Loucy (cell line): Measurements from ENCODE around the gene TOR1AIP2.
"Not testable (repeated sequence)": the region's sequence is repeated elsewhere in the genome, so short reads cannot be mapped to it uniquely, and the experiment has no call there.

Source experiments
- H2AFZ ChIP-seq: fragments of 200-600 bp; sonication (generic); 2 replicates; pipeline ENCODE4 v1.6.0; 2016; ENCODE audit warnings: antibody characterized with exemption, mild to moderate bottlenecking, low read length, moderate library complexity
- H3F3A ChIP-seq: fragments of 200-600 bp; 2 replicates; pipeline ENCODE4 v1.6.0; 2016; ENCODE audit warnings: antibody characterized with exemption, low read depth, mild to moderate bottlenecking
- H3K27me3 ChIP-seq: fragments of 200-600 bp; sonication (generic); 2 replicates; pipeline ENCODE4 v1.6.1; 2014; ENCODE audit warnings: low read length, mild to moderate bottlenecking; ENCODE audit not compliant: insufficient read depth, poor library complexity, severe bottlenecking
- H3K36me3 ChIP-seq: fragments of 200-600 bp; sonication (generic); 2 replicates; pipeline ENCODE4 v1.6.1; 2016; ENCODE audit warnings: low read length; ENCODE audit not compliant: insufficient read depth
- H3K4me1 ChIP-seq: fragments of 200-600 bp; sonication (generic); 2 replicates; pipeline ENCODE4 v1.5.1; 2014; ENCODE audit warnings: low read length, mild to moderate bottlenecking; ENCODE audit not compliant: insufficient read depth, poor library complexity, severe bottlenecking
- H3K4me2 ChIP-seq: fragments of 200-600 bp; sonication (generic); 2 replicates; pipeline ENCODE4 v1.6.0; 2014; ENCODE audit warnings: antibody characterized with exemption, low read length, low read depth, mild to moderate bottlenecking; ENCODE audit not compliant: poor library complexity, severe bottlenecking
- H3K4me3 ChIP-seq: fragments of 200-600 bp; sonication (generic); 2 replicates; pipeline ENCODE4 v1.5.1; 2014; ENCODE audit warnings: low read length, mild to moderate bottlenecking, mixed read lengths; ENCODE audit not compliant: poor library complexity, severe bottlenecking
- H3K79me2 ChIP-seq: fragments of 200-600 bp; sonication (generic); 2 replicates; pipeline ENCODE4 v1.6.1; 2014; ENCODE audit warnings: low read length; ENCODE audit not compliant: insufficient read depth
- H3K9ac ChIP-seq: fragments of 200-600 bp; sonication (generic); 2 replicates; pipeline ENCODE4 v1.6.0; 2014; ENCODE audit warnings: mild to moderate bottlenecking, low read depth, low read length, moderate library complexity; ENCODE audit not compliant: poor library complexity, severe bottlenecking
- H3K9me2 ChIP-seq: fragments of 200-600 bp; sonication (generic); replicated peaks from 2 replicates; pipeline ENCODE4 v1.6.1; 2016; ENCODE audit warnings: low read depth, low read length, mixed read lengths
- H3K9me3 ChIP-seq: fragments of 200-600 bp; sonication (generic); 2 replicates; pipeline ENCODE4 v1.6.1; 2014; ENCODE audit warnings: mild to moderate bottlenecking, antibody characterized with exemption, low read length, low read depth; ENCODE audit not compliant: insufficient read depth
- H4K20me1 ChIP-seq: fragments of 200-600 bp; sonication (generic); 2 replicates; pipeline ENCODE4 v1.6.0; 2014; ENCODE audit warnings: antibody characterized with exemption, low read length, mild to moderate bottlenecking; ENCODE audit not compliant: insufficient read depth, poor library complexity, severe bottlenecking
- CTCF ChIP-seq: fragments of 200-600 bp; sonication (generic); conservative IDR thresholded peaks from 2 replicates; pipeline ENCODE4 v1.5.1; 2014; ENCODE audit warnings: mild to moderate bottlenecking, antibody characterized with exemption, low read length
- EZH2phosphoT487 ChIP-seq: fragments of 200-600 bp; IDR thresholded peaks from 2 replicates; pipeline ENCODE4 v1.6.1; 2018; ENCODE audit warnings: antibody characterized with exemption, mild to moderate bottlenecking, moderate library complexity, borderline replicate concordance

TOR1AIP2 gene

GRCh38 chr1:179848233-179848632 lies 29.4 kb downstream of the TOR1AIP2 start:
- no peaks in the 10 kb centered on the region for H3K27me3 ChIP-seq
- peaks cover 25% of the 10 kb centered on the region; the same call in 1 of the 2 replicates for H3K36me3 ChIP-seq
- H3K79me2 ChIP-seq: no peaks in the 10 kb centered on the region
- no peaks in the 10 kb centered on the region for H4K20me1 ChIP-seq
- no peak overlapping the region for H3K9ac ChIP-seq
- H3K4me2 ChIP-seq: no peak overlapping the region
- no peaks in the 10 kb centered on the region for H3K9me2 ChIP-seq
- H2AFZ ChIP-seq: no peak overlapping the region
- H3K9me3 ChIP-seq: no peaks in the 10 kb centered on the region
- no peaks in the 10 kb centered on the region for H3K4me1 ChIP-seq
- H3F3A ChIP-seq: no peaks in the 10 kb centered on the region
- H3K4me3 ChIP-seq: no peak overlapping the region
- no peak for TF ChIP-seq CTCF
- TF ChIP-seq EZH2phosphoT487: no peak

GRCh38 chr1:179840107-179840506 lies 37.5 kb downstream of the TOR1AIP2 start:
- no peaks in the 10 kb centered on the region for H3K79me2 ChIP-seq
- no peaks in the 10 kb centered on the region for H3K9me2 ChIP-seq
- H3K9ac ChIP-seq: peak overlapping the region; percentile 46
- H3K4me1 ChIP-seq: peaks cover 31% of the 10 kb centered on the region
- H2AFZ ChIP-seq: peak overlapping the region; percentile 80
- H3K9me3 ChIP-seq: no peaks in the 10 kb centered on the region
- no peaks in the 10 kb centered on the region for H4K20me1 ChIP-seq
- H3F3A ChIP-seq: 0 out of 2 replicates have a peak, but pooled peaks cover 4% of the 10 kb centered on the region
- 0 out of 2 replicates have a peak, but pooled peaks cover 1% of the 10 kb centered on the region for H3K36me3 ChIP-seq
- no peaks in the 10 kb centered on the region for H3K27me3 ChIP-seq
- TF ChIP-seq EZH2phosphoT487: no peak
- no peak for TF ChIP-seq CTCF
- peak overlapping the region; percentile 87 for H3K4me2 ChIP-seq
- H3K4me3 ChIP-seq: peak overlapping the region; percentile 39

DNA sequence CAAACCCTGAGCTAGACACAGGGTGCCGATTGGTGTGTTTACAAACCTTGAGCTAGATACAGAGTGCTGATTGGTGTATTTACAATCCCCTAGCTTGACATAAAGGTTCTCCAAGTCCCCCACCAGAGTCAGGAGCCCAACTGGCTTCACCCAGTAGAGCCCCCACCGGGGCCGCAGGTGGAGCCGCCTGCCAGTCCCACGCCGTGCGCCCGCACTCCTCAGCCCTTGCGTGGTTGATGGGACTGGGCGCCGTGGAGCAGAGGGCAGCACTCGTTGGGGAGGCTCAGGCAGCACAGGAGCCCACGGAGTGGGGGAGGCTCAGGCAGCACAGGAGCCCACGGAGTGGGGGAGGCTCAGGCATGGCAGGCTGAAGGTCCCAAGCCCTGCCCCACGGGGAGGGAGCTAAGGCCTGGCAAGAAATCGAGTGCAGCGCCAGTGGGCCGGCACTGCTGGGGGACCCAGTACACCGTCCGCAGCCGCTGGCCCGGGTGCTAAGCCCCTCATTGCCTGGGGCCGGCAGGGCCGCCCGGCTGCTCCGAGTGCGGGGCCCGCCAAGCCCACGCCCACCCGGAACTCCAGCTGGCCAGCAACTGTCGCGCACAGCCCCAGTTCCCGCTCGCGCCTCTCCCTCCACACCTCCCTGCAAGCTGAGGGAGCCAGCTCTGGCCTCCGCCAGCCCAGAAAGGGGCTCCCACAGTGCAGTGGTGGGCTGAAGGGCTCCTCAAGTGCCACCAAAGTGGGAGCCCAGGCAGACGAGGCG lies 40.7 kb downstream of the TOR1AIP2 start:
- H3K9me2 ChIP-seq, H3K27me3 ChIP-seq, H3K4me2 ChIP-seq, H3K36me3 ChIP-seq, H3K4me3 ChIP-seq, H2AFZ ChIP-seq, H3F3A ChIP-seq, H3K79me2 ChIP-seq, H4K20me1 ChIP-seq, H3K9ac ChIP-seq, H3K9me3 ChIP-seq: not testable (repeated sequence)
- H3K4me1 ChIP-seq: peaks cover 37% of the 10 kb centered on the region
